CMK (cell line): ENCODE results near the gene PCSK9.
"Not testable (repeated sequence)": the region's sequence is repeated elsewhere in the genome, so short reads cannot be mapped to it uniquely, and the experiment has no call there.

Experiments
- DNase-seq: peaks from one replicate; pipeline ENCODE4 v3.0.0-alpha.2; 2010; ENCODE audit warnings: low read depth

The PCSK9 gene

GRCh38 chr1:55010194-55010886 lies 29.0 kb upstream of the PCSK9 start:
- DNase-seq: no peak

DNA sequence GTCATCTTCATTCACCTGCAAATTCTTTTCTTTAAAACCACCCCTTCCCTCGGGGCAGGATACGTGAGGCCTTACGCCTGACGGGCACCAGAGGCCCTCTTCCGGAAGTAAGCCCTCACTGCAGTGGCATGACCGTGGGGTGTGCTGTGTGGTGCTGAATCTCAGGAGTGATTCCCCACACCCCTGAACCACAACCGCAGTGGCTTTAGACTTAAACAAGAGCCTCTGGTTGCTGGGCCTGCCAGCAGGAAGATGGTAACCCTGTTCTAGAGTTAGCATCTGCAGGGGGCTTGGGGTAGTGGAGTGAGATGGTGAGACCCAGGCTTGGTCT lies 28.5 kb upstream of the PCSK9 start:
- DNase-seq: no peak

DNA sequence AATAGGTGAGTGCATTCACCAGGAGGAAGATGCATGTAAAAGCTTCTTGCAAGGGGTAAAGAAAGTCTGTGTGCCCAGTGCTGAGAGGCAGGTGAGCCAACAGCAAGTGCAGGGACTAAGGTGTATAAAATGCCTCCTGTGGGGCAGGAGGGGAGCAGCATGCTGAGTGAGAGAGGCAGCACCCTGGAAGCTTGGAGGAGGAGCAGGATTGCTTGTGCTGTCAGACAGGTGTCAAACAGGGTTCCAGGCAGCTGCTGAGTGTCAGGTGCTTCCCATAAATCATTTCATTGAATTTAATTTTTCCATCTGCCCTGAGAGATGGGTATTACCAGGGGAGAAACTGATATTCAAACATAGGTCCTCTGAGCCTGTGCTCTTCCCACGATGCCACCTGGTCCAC lies 26.7 kb upstream of the PCSK9 start:
- DNase-seq: no peak

DNA sequence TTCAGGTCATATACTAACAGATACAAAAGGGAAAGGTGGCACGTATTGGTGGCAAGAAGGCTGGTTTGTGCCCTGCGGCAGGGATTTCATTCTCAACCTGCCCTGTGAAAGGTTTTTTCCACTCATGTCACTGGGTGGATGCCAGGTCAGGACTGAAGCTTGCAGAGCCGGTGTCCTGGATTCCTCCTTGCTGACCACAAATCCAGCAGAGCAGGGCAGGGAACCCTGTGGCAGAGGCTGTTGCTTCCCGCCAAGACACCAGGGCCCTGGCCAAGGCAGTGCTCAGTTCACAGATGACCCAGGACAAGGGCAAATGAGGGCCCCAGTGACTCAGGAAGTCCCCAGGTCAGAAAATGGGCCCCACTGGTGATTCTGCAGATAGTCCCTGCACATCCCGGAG lies 24.2 kb upstream of the PCSK9 start:
- DNase-seq: no peak

DNA sequence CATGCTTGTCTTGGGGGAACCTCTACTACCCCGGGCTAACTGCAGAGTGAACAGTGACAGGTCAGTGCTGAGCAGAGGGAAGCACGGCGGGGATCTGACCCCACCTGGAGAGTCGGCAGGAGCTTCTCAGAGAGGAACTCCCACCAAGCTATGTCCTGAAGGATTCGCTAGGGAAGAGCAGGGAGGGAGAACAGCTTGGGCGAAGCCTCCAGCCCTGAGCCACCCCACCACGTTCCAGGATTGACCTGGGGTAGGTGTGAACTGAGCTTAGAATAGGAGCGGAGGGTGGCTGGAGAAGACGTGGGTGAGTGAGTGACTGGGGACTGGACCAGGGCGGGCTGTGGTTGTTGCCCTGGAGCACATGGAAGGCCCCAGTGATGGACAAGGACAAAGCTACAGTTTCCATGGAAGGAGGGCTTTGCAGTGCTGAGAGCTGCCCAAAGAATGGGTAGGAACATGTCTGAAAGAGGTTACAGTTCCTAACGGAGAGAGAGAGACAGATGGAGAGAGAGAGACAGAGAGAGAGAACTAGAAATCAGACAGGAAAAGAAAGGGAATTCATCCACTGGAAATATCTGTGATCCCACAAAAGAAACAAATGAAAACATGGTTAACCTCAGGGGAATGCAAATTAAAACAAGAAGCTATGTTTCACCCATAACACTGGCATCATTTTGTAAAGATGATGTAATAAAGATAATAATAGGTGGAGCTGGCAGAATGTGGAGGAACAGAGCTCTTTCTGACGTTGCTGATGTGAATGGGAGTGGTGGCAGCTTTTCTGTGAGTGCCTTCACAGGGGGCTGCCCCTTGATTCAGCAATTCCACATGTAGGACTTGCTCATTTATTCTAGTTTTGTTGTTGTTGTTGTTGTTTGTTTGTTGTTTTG lies 23.4 kb upstream of the PCSK9 start:
- DNase-seq: no peak

DNA sequence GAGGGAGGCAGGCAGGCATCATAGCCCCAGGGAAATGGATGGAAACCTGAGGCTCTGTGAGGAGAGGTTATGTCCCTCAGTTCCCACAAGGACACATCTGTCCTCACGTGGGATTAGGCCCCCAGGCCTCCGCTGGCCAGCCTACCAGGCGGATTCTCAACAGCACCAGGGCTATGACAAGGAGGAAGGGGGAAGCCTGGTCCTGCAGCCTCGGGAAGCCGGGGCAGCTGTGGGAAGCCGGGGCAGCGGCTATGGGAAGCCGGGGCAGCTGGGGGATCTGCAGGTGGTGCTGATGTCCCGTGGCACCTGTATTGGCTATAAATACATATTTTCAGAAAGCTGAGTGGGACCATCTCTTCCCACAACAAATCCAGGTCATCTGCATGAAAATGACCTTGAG lies 21.0 kb upstream of the PCSK9 start:
- no peak for DNase-seq

DNA sequence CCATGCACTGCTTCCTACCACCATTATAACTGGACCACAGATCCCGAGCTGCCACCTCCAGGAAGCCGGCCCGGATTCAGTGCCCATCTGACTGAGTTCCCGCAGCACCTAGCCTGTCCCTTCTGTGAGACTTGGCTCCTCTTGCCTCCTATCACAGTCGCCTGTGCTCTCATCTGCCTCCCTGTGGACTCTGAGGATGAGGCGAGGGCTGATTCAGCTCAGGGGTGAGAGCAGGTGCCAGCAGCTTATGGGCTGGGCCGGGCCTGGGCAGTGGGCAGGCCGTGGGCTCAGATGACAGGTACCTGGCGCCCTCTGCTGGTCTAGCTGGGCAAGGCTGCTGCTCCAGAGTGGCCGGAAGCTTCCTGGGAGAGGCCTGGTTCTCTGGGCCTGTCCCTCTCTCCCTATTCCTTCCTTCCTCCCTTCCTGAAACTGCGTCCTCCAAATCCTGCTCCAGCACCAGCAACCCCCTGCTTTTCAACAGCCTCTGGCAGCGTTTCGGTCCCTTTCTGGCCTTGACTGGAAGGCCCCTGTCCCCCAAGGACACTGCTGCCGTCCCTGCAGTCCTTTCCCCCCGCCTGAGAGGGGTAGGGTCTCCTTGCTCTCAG lies 17.3 kb upstream of the PCSK9 start:
- DNase-seq: peak; percentile 56

- not testable (repeated sequence) for DNase-seq
These were observed 15.2 kb upstream of the PCSK9 start for GRCh38 chr1:55024163-55024562.

- not testable (repeated sequence) for DNase-seq
These were observed 12.7 kb upstream of the PCSK9 start for GRCh38 chr1:55026682-55027081.

DNA sequence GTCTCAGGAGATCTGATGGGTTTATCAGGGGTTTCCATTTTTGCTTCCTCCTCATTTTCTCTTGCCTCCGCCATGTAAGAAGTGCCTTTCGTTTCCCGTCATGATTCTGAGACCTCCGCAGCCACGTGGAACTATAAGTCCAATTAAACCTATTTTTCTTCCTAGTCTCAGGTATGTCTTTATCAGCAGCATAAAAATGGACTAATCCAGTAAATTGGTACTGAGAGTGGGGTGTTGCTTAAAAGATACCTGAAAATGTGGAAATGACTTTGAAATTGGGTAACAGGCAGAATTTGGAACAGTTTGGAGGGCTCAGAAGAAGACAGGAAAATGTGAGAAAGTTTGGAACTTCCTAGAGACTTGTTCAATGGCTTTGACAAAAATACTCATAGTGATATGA lies 8.2 kb upstream of the PCSK9 start:
- not testable (repeated sequence) for DNase-seq

- no peak for DNase-seq
These were observed 6.1 kb upstream of the PCSK9 start for GRCh38 chr1:55033265-55033614.

DNA sequence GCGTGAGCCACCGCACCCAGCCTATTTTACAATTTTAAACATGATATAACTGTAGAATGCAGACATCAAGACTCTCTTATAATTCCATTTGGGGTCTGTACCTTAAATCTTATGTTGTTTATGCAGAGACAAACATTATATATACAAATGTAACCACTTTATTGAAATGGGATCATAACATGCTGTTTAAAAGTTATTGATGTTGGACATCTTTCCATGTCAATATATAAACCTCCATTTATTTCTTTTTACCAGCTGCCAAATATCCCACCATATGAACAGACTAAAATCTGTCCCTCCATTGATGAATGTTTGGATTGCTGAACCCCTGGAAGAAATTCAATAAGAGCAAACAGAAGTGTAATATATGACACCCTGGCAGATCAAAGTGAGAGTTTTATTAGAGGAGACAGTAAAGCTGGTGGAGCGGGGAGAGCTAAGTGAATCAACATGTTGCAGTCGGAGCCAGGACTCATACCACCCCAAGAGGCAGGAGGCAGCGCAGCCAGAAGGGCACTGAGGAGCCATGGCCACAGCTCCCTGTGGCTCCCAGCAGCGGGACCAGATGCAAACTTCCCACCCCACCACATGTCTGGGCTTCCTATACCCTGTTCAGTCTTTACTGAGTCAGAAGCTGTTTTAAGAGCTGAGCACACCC lies 4.7 kb upstream of the PCSK9 start:
- DNase-seq: no peak

DNA sequence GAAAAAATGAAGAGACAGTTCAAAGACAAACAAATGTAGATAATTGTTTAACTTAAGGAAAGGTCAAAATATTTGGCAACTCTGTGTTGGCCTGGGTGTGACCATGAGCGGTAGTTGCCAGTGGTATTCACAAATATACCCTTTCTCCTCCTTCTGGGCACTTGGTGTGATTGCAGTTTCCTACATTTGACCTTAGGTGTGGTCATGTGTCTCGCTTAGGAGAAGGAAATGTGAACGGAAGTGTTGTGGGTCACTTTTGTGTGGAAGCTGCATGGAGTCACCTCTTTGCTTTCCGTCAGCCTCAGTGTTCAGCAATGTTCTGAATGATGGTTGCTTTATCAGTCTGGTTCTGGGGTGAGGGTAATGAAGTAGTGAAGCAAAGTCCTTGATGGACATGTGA lies 3.4 kb upstream of the PCSK9 start:
- peak; percentile 3 for DNase-seq

DNA sequence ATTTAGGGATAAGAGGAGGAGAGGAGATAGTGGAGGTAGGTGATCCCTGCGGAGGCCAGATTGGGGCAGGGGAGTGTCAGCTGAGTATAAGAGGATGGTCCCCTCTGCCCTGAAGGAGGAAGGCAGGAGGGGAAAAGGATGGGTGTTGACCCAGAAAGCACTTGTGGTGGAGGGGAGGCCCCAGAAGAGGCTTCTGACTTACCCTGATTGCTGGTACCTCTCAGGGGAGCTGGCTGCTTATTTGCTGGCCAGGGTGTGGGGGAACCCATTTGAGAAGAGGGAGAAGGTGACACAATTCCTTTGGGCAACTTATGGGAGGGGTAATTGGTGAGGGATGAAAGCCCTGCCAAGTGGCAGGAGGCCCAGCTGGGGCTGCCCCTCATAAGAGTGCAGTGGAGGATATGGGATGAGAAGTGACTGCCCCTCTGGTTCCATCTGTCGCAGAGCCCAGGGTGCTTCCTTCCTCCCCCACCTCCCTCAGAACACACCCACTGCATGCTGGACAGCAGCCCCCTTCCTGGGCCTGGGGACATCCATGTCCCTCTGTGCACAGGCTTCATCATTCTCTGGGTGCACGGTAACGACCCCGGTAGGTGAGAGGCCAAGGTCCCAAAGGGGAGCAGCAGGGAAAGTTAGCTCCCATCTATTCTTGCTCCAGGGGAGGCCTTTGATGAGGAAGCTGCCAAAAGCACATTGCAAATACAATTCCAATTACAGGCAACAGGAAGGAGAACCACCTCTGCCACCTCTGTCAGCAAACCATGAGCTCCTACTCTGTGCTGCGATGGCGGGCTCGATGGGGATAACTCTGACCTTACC lies 1.4 kb upstream of the PCSK9 start:
- no peak for DNase-seq

GRCh38 chr1:55038552-55038838 lies 853 bp upstream of the PCSK9 start:
- DNase-seq: no peak

GRCh38 chr1:55038974-55039341 lies 390 bp upstream of the PCSK9 start:
- no peak for DNase-seq

DNA sequence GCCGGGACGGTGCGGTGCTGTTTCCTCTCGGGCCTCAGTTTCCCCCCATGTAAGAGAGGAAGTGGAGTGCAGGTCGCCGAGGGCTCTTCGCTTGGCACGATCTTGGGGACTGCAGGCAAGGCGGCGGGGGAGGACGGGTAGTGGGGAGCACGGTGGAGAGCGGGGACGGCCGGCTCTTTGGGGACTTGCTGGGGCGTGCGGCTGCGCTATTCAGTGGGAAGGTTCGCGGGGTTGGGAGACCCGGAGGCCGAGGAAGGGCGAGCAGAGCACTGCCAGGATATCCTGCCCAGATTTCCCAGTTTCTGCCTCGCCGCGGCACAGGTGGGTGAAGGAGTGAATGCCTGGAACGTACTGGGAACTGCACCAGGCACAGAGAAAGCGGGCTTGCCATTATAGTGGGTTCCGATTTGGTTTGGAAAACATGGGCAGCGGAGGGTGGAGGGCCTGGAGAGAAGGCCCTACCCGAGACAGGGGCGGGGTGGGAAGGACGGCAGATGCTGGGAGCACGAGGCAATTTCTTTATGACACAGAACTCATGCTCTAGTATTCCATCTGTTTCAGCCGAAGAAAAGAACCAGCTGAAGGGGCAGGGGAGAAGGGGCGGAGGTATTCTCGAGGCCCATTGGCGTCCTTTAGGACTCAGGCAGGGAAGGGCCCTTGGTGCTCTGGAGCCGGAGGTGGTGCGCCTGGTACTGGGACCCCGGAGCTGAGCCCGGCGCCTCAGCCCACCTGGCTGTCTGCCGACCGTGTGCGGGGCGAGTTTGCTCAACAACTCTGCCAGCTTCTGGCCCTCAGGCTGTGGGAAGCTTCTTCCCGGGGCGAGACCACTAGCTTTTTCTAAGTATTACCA lies 960 bp downstream of the PCSK9 start:
- no peak for DNase-seq

- DNase-seq: no peak
These were observed 1.7 kb downstream of the PCSK9 start for GRCh38 chr1:55040933-55041494.

GRCh38 chr1:55041613-55042012 lies 2.3 kb downstream of the PCSK9 start:
- DNase-seq: no peak

DNA sequence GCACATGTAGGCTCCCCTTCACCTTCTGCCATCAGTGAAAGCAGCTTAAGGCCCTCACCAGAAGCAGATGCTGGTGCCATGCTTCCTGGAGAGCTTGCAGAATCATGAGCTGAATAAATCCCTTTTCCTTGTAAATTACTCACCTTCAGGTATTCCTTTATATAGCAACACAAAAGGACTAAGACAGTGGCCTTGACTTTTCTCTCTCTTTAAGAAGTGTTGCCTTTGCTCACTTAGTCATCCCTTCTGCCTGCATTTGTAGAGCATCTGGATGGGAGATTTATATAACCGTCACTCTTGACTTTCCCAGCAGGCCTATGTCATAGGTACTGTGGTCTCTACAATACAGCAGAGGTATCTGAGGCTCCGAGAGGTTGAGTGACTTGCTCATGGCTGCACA lies 3.7 kb downstream of the PCSK9 start:
- DNase-seq: no peak

DNA sequence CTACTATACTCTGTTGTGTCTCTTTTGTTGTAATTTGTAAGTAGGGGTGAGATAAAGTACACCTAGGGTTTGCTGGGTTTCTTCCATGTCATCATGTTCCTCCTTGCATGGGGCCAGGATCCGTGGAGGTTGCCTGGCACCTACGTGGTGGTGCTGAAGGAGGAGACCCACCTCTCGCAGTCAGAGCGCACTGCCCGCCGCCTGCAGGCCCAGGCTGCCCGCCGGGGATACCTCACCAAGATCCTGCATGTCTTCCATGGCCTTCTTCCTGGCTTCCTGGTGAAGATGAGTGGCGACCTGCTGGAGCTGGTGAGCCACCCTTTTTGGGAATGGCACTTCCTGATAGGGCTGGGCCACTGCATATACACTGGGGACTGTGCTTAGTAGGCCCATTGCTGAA lies 4.4 kb downstream of the PCSK9 start:
- DNase-seq: no peak
